NOMO-1 treated with DMSO at 0.1 percent for 48 hours (cell line): ENCODE data around the gene BRPF3.

Experiments used
- DNase-seq: peaks from one replicate; lab custom pipeline; 2025; ENCODE audit not compliant: unreplicated experiment; lab: John Stamatoyannopoulos, UW

The BRPF3 gene

GRCh38 chr6:36266913-36267644 is 70.5 kb downstream of the BRPF3 start:
- DNase-seq: no peak

- DNase-seq: no peak
Measured at GRCh38 chr6:36267731-36268477, 71.4 kb downstream of the BRPF3 start.

DNA sequence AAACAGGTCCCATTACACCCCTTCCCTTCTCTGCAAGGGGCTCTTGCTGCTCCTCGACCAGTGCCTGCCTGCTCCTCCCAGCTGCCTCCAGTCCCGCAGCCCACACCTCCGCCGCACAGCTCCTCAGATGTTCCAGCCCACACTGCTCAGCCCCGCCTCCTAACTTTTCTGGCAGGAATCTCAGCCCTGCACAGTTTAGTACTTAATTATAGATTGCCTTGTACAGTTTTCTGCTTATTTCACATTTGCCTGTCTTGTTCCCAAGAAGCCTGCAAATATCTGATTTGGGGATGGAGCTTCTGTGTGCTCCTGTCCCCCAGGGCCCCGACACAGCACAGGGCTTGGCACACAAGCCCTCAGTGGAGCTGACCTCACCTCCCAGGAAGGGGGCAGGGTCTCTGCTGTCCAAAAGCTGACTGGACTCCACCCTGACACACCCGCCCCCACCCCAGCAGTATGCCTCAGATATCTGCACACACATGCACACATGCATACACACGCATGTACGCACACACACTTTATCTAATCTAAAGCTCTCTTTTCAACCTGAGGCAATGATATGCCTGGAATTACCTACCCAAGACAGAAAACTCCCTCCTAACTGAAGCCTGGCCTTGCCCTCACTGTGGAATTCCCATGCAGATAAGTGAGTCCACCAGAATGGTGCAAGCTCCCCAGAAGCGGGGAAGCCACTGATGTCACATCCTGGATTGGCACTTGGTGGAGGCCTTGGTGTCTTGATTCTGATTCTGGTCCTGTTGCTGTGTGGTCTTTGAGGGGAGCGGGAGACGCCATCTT is 72.1 kb downstream of the BRPF3 start:
- DNase-seq: no peak

- DNase-seq: no peak
Measured at GRCh38 chr6:36269834-36270705, 73.5 kb downstream of the BRPF3 start, which contains the start of gene PNPLA1. TSS of gene PNPLA1 (plus strand) at chr6:36270060. CDS start at chr6:36270460, 400 bp downstream.

DNA sequence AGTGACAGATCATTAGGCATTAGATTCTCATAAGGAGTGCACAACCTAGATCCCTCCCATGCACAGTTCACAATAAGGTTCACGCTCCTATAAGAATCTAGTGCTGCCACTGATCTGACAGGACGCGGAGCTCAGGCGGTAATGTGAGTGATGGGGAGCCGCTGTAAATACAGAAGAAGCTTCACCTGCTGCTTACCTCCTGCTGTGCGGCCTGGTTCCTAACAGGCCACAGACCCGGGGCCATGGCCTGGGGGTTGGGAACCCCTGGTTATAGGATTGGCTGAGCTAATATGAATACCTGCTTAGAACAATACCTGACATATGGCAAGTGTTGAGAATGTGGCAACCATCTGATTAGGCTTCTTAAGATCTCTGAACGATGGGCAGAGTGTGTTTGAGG is 75.7 kb downstream of the BRPF3 start:
- no peak for DNase-seq

GRCh38 chr6:36273067-36273466 is 76.5 kb downstream of the BRPF3 start:
- DNase-seq: no peak

GRCh38 chr6:36273802-36274514 is 77.4 kb downstream of the BRPF3 start:
- DNase-seq: no peak

GRCh38 chr6:36276581-36277536 is 80.3 kb downstream of the BRPF3 start:
- no peak for DNase-seq

GRCh38 chr6:36277946-36278470 is 81.5 kb downstream of the BRPF3 start:
- peak; percentile 4 for DNase-seq

GRCh38 chr6:36280467-36280866 is 83.9 kb downstream of the BRPF3 start:
- peak; percentile 88 for DNase-seq

- DNase-seq: no peak
Measured at GRCh38 chr6:36280983-36281382, 84.4 kb downstream of the BRPF3 start.
